Right atrium auricular region (tissue), 2 donors: ENCODE results near the gene ULK1. TPM values are rescaled to one million over a fixed set of nuclear protein-coding genes. Genes with fewer than 3 reads are reported as not detected.
A peak's percentile ranks its signal among the peaks of the same experiment; 100 is the strongest.

Experiments
- DNase-seq: peaks from one replicate; pipeline ENCODE4 v3.0.0-alpha.2; 2019; ENCODE audit warnings: low spot score
- H3K27ac ChIP-seq, 2 donors: fragments of 200-600 bp; sonication (generic); 1 replicate in 1 of 2; 2 replicates in 1 of 2; pipeline ENCODE4 v1.5.1; 2016 to 2019
- H3K27me3 ChIP-seq, 2 donors: fragments of 200-600 bp; sonication (generic); one replicate each; pipeline versions ENCODE4 v1.5.1 to v1.6.0; 2017 to 2019
- H3K36me3 ChIP-seq: fragments of 200-600 bp; sonication (generic); one replicate; pipeline ENCODE4 v1.5.1; 2016
- H3K4me1 ChIP-seq, 2 donors: fragments of 200-600 bp; sonication (generic); one replicate each; pipeline versions ENCODE4 v1.5.1 to v1.6.0; 2017 to 2019
- H3K4me3 ChIP-seq, 2 donors: fragments of 200-600 bp; sonication (generic); 1 replicate in 1 of 2; 2 replicates in 1 of 2; pipeline ENCODE4 v1.5.1; 2017 to 2019; ENCODE audit warnings: mild to moderate bottlenecking in 1 of 2, moderate library complexity in 1 of 2
- H3K9me3 ChIP-seq, 2 donors: fragments of 200-600 bp; sonication (generic); one replicate each; pipeline ENCODE4 v1.5.1; 2019
- total RNA-seq, 2 donors: library from RNA; depleted of rRNA; stranded (reverse); fragments of >200 nt; gene quantifications; one replicate each; pipeline ENCODE4 v1.1.0, GENCODE V29; 2016
- TF ChIP-seq, protein P1 (sequence below), 2 donors: fragments of 200-600 bp; sonication (generic); IDR thresholded peaks; one replicate each; pipeline ENCODE4 v1.5.1; 2019; ENCODE audit warnings: antibody characterized with exemption in 2 of 2

ULK1 gene
- total RNA-seq, 2 donors from 2014 or later = 16.2 to 23.4 TPM

- peaks cover 0 to 6% of the 10 kb centered on the region in 2 donors for H3K4me1 ChIP-seq
- no peak overlapping the region for H3K4me3 ChIP-seq
- no peak for DNase-seq
- peaks cover 40% of the 10 kb centered on the region for H3K36me3 ChIP-seq
- TF ChIP-seq, protein P1, sequence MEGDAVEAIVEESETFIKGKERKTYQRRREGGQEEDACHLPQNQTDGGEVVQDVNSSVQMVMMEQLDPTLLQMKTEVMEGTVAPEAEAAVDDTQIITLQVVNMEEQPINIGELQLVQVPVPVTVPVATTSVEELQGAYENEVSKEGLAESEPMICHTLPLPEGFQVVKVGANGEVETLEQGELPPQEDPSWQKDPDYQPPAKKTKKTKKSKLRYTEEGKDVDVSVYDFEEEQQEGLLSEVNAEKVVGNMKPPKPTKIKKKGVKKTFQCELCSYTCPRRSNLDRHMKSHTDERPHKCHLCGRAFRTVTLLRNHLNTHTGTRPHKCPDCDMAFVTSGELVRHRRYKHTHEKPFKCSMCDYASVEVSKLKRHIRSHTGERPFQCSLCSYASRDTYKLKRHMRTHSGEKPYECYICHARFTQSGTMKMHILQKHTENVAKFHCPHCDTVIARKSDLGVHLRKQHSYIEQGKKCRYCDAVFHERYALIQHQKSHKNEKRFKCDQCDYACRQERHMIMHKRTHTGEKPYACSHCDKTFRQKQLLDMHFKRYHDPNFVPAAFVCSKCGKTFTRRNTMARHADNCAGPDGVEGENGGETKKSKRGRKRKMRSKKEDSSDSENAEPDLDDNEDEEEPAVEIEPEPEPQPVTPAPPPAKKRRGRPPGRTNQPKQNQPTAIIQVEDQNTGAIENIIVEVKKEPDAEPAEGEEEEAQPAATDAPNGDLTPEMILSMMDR (IDR thresholded peaks at IDR 0.05) = no peak
- H3K9me3 ChIP-seq = no peaks in the 10 kb centered on the region
- no peaks in the 10 kb centered on the region for H3K27me3 ChIP-seq
- peak overlapping the region; percentile 50 to 51 for H3K27ac ChIP-seq
Observed at GRCh38 chr12:131921866-131922769, 27.7 kb downstream of the ULK1 start.

DNA sequence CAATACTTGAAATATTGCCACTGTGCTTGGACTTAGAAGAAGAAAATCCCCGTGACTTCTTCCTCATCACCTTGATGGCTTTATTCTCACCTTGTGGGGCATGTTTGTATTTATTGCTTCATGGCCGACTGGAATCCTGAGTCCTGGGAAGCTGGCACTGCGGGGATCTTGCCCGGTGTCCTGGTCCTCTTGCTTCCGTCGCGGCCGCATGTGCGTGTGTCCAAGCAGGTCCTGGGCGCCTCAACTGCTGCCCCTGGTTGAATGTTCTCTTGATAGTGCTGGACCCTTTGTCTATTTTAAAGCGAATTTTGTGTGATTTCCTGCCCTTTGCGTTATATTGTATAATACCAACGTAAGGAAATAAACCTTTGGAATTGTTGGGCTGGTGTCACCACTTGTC is 28.4 kb downstream of the ULK1 start:
- TF ChIP-seq, protein P1 (IDR thresholded peaks at IDR 0.05) = no peak
- Histone ChIP-seq H3K4me3 (no peak overlapping the region), H3K4me1 (peaks cover 0 to 6% of the 10 kb centered on the region in 2 donors), H3K27ac (peak overlapping the region; percentile 50 to 51), H3K27me3 (no peaks in the 10 kb centered on the region), H3K36me3 (peaks cover 34% of the 10 kb centered on the region), H3K9me3 (no peaks in the 10 kb centered on the region)
- DNase-seq = no peak

- TF ChIP-seq, protein P1 (IDR thresholded peaks at IDR 0.05) = no peak
- no peak for DNase-seq
- H3K27me3 ChIP-seq = no peaks in the 10 kb centered on the region
Observed at GRCh38 chr12:131923260-131923659, 28.8 kb downstream of the ULK1 start.

DNA sequence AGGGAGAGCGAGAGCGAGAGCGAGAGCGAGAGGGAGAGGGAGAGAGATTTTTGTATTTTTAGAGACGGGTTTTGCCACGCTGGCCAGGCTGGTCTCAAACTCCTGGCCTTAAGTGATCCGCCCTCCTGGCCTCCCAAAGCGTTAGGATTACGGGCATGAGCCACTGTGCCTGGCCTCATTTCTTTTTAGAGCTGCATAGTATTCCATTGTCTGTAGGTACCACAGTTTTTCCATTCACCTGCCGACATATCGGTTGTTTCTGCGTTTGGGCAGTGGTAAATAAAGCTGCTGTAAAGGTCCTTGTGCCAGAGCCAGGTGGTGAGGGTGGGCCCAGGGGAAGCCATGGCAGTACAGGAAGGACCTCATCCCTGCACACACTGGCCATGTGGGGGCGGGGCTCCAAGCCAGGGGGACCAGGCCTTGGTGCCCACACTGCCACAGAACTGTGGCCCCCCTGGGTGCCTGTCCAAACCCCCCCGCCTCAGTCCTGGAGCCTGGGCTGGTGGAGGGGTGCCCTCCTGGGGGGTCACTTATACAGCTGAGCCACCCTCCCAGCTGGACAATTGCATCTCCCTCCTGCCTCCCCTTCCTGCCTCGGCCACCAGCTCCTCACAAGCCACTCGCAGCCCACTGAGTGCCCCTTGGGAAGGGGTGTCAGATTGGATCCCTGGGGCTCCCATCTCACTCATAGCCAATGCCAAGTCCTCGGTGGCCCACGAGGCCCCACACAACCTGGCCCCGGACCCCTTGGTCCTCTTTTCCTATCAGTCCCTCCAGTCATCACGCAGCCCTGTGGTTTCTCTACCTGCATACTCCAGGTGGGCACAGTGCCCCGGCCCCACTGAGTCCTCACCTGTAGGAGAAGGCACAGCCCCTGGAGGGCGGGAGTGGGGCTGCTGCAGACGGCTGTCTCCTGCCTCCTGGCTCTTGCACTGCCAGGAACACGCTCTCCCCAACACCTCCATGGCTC is 33.0 kb downstream of the ULK1 start:
- TF ChIP-seq, protein P1 (IDR thresholded peaks at IDR 0.05) = no peak
- Histone ChIP-seq H3K4me3 (no peak overlapping the region), H3K9me3 (no peaks in the 10 kb centered on the region), H3K27me3 (no peaks in the 10 kb centered on the region), H3K4me1 (peaks cover 0 to 20% of the 10 kb centered on the region in 2 donors), H3K36me3 (peaks cover 8% of the 10 kb centered on the region), H3K27ac (peak overlapping the region in 1 of 2 donors; percentile 91)
- DNase-seq = no peak

More at GRCh38 chr12:131923260-131923659, 28.8 kb downstream of the ULK1 start:
- Histone ChIP-seq H3K27ac (no peak overlapping the region), H3K4me3 (no peak overlapping the region), H3K36me3 (peaks cover 31% of the 10 kb centered on the region), H3K9me3 (no peaks in the 10 kb centered on the region), H3K4me1 (peaks cover 0 to 7% of the 10 kb centered on the region in 2 donors)

- Histone ChIP-seq H3K4me3 (peak overlapping the region; percentile 68 to 76), H3K36me3 (peaks cover 15% of the 10 kb centered on the region), H3K27ac (peak overlapping the region; percentile 91 to 97), H3K4me1 (peaks cover 0 to 20% of the 10 kb centered on the region in 2 donors), H3K9me3 (no peaks in the 10 kb centered on the region), H3K27me3 (no peaks in the 10 kb centered on the region)
- no peak for DNase-seq
- TF ChIP-seq, protein P1 (IDR thresholded peaks at IDR 0.05) = no peak
Observed at GRCh38 chr12:131928080-131928710, 33.8 kb downstream of the ULK1 start.
